Ovary (tissue), 3 donors: ENCODE data around the gene CPXM1.

ENCODE experiments used
- CTCF ChIP-seq, 3 donors: fragments of 450-650 bp in 2 of 3; fragments of 200-600 bp in 1 of 3; IDR thresholded peaks; one replicate each; pipeline versions ENCODE4 v1.5.1 to v1.8.0; 2016 to 2022; ENCODE audit warnings: antibody characterized with exemption in 3 of 3, mild to moderate bottlenecking in 1 of 3
- EP300 ChIP-seq: sonication (generic); formaldehyde crosslinking; IDR thresholded peaks from one replicate; pipeline ENCODE4 v1.6.1; 2017; ENCODE audit warnings: antibody characterized with exemption
- POLR2A ChIP-seq: fragments of 450-650 bp; IDR thresholded peaks from one replicate; pipeline ENCODE4 v1.6.1; 2017; ENCODE audit warnings: antibody characterized with exemption, mild to moderate bottlenecking, moderate library complexity
- donor health status: DM: no; HTN: no; CAD: no.

- no peak for TF ChIP-seq CTCF (IDR thresholded peaks at IDR 0.05)
- TF ChIP-seq POLR2A: no peak
- no peak for TF ChIP-seq EP300
Observed at GRCh38 chr20:2799271-2799670, 1.2 kb downstream of the CPXM1 start.
